ENCODE measurements around the gene SPOCK2. TPM values are rescaled to one million over a fixed set of nuclear protein-coding genes. Genes with fewer than 3 reads are reported as not detected.

The SPOCK2 gene
- total and polyA plus RNA-seq, 10 of the 15 experiments (the other 5 are each of a cell fraction or from before 2014, with no cell fraction given), result 0.02 to 1.5 (median 0.58) TPM

GRCh38 chr10:72121389-72121788 lies 33.0 kb upstream of the SPOCK2 start:
- ChIA-PET CTCF (interaction anchor here (1.0 to 3.0 kb wide), 3 partner anchors 8 to 73 kb away, joined by 3 to 13 read pairs (median 9); no protein-coding TSS in a partner anchor), RAD21 (ENCODE audit: unreplicated experiment) (interaction anchor here (0.8 kb wide), 1 partner anchor 11 kb away, joined by 3 read pairs; no protein-coding TSS in a partner anchor), POLR2A (interaction anchor here (1.3 kb wide), 1 partner anchor 12 kb away, joined by 4 read pairs; no protein-coding TSS in a partner anchor), SMC1A (ENCODE audit: uncharacterized antibody, unreplicated experiment) (interaction anchor here (0.6 to 1.2 kb wide), 2 partner anchors 9 to 108 kb away, joined by 3 read pairs; no protein-coding TSS in a partner anchor)
- FAIRE-seq, result no peak
- peaks cover 0 to 5% of the 10 kb centered on the region in 2 experiments; a peak in 1 of 4 replicates for H3K36me3 ChIP-seq (ENCODE audit: control insufficient read depth in 2 of 2, insufficient read depth in 2 of 2, low read length in 1 of 2)
- DNase-seq (ENCODE audit: low read depth, low spot score), result no peak
- no peak for ATAC-seq
- no peaks in the 10 kb centered on the region for H3K79me2 ChIP-seq (ENCODE audit: control insufficient read depth, insufficient read depth, low read length)
- H3K9ac ChIP-seq (ENCODE audit: control insufficient read depth, insufficient read depth, low read length), result no peak overlapping the region
- H3K4me2 ChIP-seq (ENCODE audit: control insufficient read depth, insufficient read depth), result no peak overlapping the region
- no TSS peak for BruUV-seq (replicated peaks)
- no peak overlapping the region for H2AFZ ChIP-seq (ENCODE audit: control insufficient read depth, low read depth, low read length)
- H3K27me3 ChIP-seq (replicated peaks in 1 of 2; ENCODE audit: control insufficient read depth in 2 of 2, insufficient read depth in 2 of 2, low read length in 1 of 2), result no peaks in the 10 kb centered on the region
- H3K27ac ChIP-seq (ENCODE audit: control insufficient read depth, insufficient read depth), result no peak overlapping the region
- H3K4me1 ChIP-seq (ENCODE audit: control insufficient read depth, insufficient read depth, low read length), result no peaks in the 10 kb centered on the region
- 100% methylated on average over 1 of the region's 1 CpG for WGBS (ENCODE audit: insufficient coverage, insufficient replicate concordance, low lambda C conversion rate, missing lambda C conversion rate)
- no peaks in the 10 kb centered on the region for H4K20me1 ChIP-seq (ENCODE audit: control insufficient read depth, insufficient read depth)
- H3K4me3 ChIP-seq, result no peak overlapping the region
- H3K9me3 ChIP-seq (replicated peaks; ENCODE audit: control insufficient read depth, insufficient read depth, low read length), result peaks cover 5% of the 10 kb centered on the region; the same call in 2 of the 3 replicates
- in situ Hi-C loops (cut with MboI), result no loop called here
- TF ChIP-seq ZNF622 (IDR thresholded peaks at IDR 0.05) (no peak), RAD51 (IDR thresholded peaks at IDR 0.05) (no peak), MYC (IDR thresholded peaks at IDR 0.05; ENCODE audit: insufficient read depth, insufficient read length, insufficient replicate concordance, low read length, severe bottlenecking) (no peak), KLF5 (IDR thresholded peaks at IDR 0.05; ENCODE audit: partially characterized antibody) (no peak), SRF (IDR thresholded peaks at IDR 0.05; ENCODE audit: low read depth in 2 of 2, low read length in 2 of 2) (no peak), NRF1 (conservative IDR thresholded peaks at IDR 0.05; ENCODE audit: low read depth, low read length) (no peak), SMAD1 (IDR thresholded peaks at IDR 0.05; ENCODE audit: low read depth, partially characterized antibody) (no peak), PML (IDR thresholded peaks at IDR 0.05; ENCODE audit: low read length) (no peak)
- TF ChIP-seq, protein P1, sequence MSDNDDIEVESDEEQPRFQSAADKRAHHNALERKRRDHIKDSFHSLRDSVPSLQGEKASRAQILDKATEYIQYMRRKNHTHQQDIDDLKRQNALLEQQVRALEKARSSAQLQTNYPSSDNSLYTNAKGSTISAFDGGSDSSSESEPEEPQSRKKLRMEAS (IDR thresholded peaks at IDR 0.05; ENCODE audit: low read depth, low read length), result no peak
- TF ChIP-seq, protein P2, sequence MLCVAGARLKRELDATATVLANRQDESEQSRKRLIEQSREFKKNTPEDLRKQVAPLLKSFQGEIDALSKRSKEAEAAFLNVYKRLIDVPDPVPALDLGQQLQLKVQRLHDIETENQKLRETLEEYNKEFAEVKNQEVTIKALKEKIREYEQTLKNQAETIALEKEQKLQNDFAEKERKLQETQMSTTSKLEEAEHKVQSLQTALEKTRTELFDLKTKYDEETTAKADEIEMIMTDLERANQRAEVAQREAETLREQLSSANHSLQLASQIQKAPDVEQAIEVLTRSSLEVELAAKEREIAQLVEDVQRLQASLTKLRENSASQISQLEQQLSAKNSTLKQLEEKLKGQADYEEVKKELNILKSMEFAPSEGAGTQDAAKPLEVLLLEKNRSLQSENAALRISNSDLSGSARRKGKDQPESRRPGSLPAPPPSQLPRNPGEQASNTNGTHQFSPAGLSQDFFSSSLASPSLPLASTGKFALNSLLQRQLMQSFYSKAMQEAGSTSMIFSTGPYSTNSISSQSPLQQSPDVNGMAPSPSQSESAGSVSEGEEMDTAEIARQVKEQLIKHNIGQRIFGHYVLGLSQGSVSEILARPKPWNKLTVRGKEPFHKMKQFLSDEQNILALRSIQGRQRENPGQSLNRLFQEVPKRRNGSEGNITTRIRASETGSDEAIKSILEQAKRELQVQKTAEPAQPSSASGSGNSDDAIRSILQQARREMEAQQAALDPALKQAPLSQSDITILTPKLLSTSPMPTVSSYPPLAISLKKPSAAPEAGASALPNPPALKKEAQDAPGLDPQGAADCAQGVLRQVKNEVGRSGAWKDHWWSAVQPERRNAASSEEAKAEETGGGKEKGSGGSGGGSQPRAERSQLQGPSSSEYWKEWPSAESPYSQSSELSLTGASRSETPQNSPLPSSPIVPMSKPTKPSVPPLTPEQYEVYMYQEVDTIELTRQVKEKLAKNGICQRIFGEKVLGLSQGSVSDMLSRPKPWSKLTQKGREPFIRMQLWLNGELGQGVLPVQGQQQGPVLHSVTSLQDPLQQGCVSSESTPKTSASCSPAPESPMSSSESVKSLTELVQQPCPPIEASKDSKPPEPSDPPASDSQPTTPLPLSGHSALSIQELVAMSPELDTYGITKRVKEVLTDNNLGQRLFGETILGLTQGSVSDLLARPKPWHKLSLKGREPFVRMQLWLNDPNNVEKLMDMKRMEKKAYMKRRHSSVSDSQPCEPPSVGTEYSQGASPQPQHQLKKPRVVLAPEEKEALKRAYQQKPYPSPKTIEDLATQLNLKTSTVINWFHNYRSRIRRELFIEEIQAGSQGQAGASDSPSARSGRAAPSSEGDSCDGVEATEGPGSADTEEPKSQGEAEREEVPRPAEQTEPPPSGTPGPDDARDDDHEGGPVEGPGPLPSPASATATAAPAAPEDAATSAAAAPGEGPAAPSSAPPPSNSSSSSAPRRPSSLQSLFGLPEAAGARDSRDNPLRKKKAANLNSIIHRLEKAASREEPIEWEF (IDR thresholded peaks at IDR 0.05; ENCODE audit: insufficient replicate concordance, low read depth, low read length), result no peak
- intact Hi-C loops (cut with micrococcal nuclease; ENCODE audit: unreplicated experiment), result no loop called here

Measured in GM12878 (cell line).